OCI-LY1 (cell line): ENCODE results near the gene TRIP13.

Experiments used
- H2AFZ ChIP-seq: fragments of 200-600 bp; sonication (generic), shearing (Covaris generic); 2 replicates; pipeline ENCODE4 v1.6.0; 2014; ENCODE audit warnings: antibody characterized with exemption, mild to moderate bottlenecking, low read length
- H3F3A ChIP-seq: fragments of 200-600 bp; sonication (generic), shearing (Covaris generic); 2 replicates; pipeline ENCODE4 v1.6.0; 2014; ENCODE audit warnings: mild to moderate bottlenecking, antibody characterized with exemption, low read length, moderate library complexity; ENCODE audit not compliant: insufficient read depth
- H3K27ac ChIP-seq: fragments of 200-600 bp; sonication (generic); 2 replicates; pipeline ENCODE4 v1.5.1; 2014; ENCODE audit warnings: low read length, mixed run types, mild to moderate bottlenecking, low read depth; ENCODE audit not compliant: poor library complexity, severe bottlenecking
- H3K27me3 ChIP-seq: fragments of 200-600 bp; sonication (generic); 2 replicates; pipeline ENCODE4 v1.6.0; 2014; ENCODE audit warnings: antibody characterized with exemption, mild to moderate bottlenecking, low read length, moderate library complexity; ENCODE audit not compliant: insufficient read depth
- H3K36me3 ChIP-seq: fragments of 200-600 bp; sonication (generic); 2 replicates; pipeline ENCODE4 v1.6.1; 2014; ENCODE audit warnings: mild to moderate bottlenecking, antibody characterized with exemption, low read length, moderate library complexity, mixed read lengths; ENCODE audit not compliant: insufficient read depth
- H3K4me1 ChIP-seq: fragments of 200-600 bp; sonication (generic); 2 replicates; pipeline ENCODE4 v1.5.1; 2014; ENCODE audit warnings: mild to moderate bottlenecking, low read length, moderate library complexity; ENCODE audit not compliant: insufficient read depth, severe bottlenecking
- H3K4me2 ChIP-seq: fragments of 200-600 bp; sonication (generic), shearing (Covaris generic); 2 replicates; pipeline ENCODE4 v1.6.1; 2014; ENCODE audit warnings: low read length
- H3K4me3 ChIP-seq: fragments of 200-600 bp; sonication (generic); 2 replicates; pipeline ENCODE4 v1.5.1; 2014; ENCODE audit warnings: low read length, low read depth, mild to moderate bottlenecking, mixed read lengths; ENCODE audit not compliant: poor library complexity, severe bottlenecking
- H3K79me2 ChIP-seq: fragments of 200-600 bp; shearing (Covaris generic); 2 replicates; pipeline ENCODE4 v1.6.1; 2016; ENCODE audit warnings: mixed run types, low read length, mixed read lengths; ENCODE audit not compliant: insufficient read depth
- H3K9ac ChIP-seq: fragments of 200-600 bp; sonication (generic), shearing (Covaris generic); 2 replicates; pipeline ENCODE4 v1.6.1; 2014; ENCODE audit warnings: mild to moderate bottlenecking, low read length, mixed read lengths
- H3K9me2 ChIP-seq: fragments of 200-600 bp; sonication (generic), shearing (Covaris generic); 2 replicates; pipeline ENCODE4 v1.6.1; 2014; ENCODE audit warnings: low read depth, mild to moderate bottlenecking, low read length, mixed read lengths
- H3K9me3 ChIP-seq: fragments of 200-600 bp; shearing (Covaris generic); 2 replicates; pipeline ENCODE4 v1.6.1; 2014; ENCODE audit warnings: low read length, mixed read lengths
- H4K20me1 ChIP-seq: fragments of 200-600 bp; sonication (generic), shearing (Covaris generic); 2 replicates; pipeline ENCODE4 v1.6.0; 2016; ENCODE audit warnings: mild to moderate bottlenecking, low read length; ENCODE audit not compliant: insufficient read depth
- EZH2 ChIP-seq: fragments of 200-600 bp; sonication (generic), shearing (Covaris generic); IDR thresholded peaks from 2 replicates; pipeline ENCODE4 v1.8.0; 2017; ENCODE audit warnings: borderline replicate concordance, mixed run types, mild to moderate bottlenecking, antibody characterized with exemption, low read length, moderate library complexity, mixed read lengths
- TF ChIP-seq, protein P1 (sequence below): fragments of 200-600 bp; sonication (generic), shearing (Covaris generic); IDR thresholded peaks from 2 replicates; pipeline ENCODE4 v1.5.1; 2017; ENCODE audit warnings: mild to moderate bottlenecking, antibody characterized with exemption, low read length, moderate library complexity, mixed read lengths

The TRIP13 gene

GRCh38 chr5:887947-888637 lies 4.6 kb upstream of the TRIP13 start:
- Histone ChIP-seq H3K4me2 (no peak overlapping the region), H3K79me2 (no peaks in the 10 kb centered on the region)
- TF ChIP-seq EZH2: no peak
- TF ChIP-seq, protein P1, sequence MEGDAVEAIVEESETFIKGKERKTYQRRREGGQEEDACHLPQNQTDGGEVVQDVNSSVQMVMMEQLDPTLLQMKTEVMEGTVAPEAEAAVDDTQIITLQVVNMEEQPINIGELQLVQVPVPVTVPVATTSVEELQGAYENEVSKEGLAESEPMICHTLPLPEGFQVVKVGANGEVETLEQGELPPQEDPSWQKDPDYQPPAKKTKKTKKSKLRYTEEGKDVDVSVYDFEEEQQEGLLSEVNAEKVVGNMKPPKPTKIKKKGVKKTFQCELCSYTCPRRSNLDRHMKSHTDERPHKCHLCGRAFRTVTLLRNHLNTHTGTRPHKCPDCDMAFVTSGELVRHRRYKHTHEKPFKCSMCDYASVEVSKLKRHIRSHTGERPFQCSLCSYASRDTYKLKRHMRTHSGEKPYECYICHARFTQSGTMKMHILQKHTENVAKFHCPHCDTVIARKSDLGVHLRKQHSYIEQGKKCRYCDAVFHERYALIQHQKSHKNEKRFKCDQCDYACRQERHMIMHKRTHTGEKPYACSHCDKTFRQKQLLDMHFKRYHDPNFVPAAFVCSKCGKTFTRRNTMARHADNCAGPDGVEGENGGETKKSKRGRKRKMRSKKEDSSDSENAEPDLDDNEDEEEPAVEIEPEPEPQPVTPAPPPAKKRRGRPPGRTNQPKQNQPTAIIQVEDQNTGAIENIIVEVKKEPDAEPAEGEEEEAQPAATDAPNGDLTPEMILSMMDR: no peak

DNA sequence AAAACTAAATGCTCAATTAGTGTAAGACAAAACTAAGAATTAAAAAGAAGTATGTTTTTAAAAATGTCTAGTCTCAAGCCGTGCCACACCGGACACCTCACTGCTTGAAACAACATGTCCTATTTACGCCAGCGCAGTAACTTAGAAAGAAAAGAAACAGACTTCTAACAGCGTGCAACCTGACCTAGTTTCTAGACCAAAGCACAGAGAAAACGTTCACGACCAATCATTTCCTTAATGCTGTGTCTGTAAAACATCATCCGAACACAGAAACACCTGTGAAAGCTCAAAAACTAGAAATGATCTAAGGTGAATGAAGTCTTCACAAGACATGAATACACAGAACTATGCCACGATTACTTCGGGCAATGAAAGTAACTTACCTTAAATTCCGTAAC lies 4.0 kb upstream of the TRIP13 start:
- no peak overlapping the region for H3K27ac ChIP-seq
- no peaks in the 10 kb centered on the region for H4K20me1 ChIP-seq
- no peak overlapping the region for H3K4me2 ChIP-seq
- no peak overlapping the region for H3K9ac ChIP-seq
- H3K4me3 ChIP-seq: no peak overlapping the region
- peaks cover 76% of the 10 kb centered on the region for H3K36me3 ChIP-seq
- H3K27me3 ChIP-seq: no peaks in the 10 kb centered on the region
- no peaks in the 10 kb centered on the region for H3K79me2 ChIP-seq
- peaks cover 15% of the 10 kb centered on the region for H3K4me1 ChIP-seq
- no peaks in the 10 kb centered on the region for H3K9me3 ChIP-seq
- H2AFZ ChIP-seq: no peak overlapping the region
- TF ChIP-seq, protein P1: no peak
- no peak for TF ChIP-seq EZH2
- H3K9me2 ChIP-seq: no peaks in the 10 kb centered on the region
- H3F3A ChIP-seq: no peaks in the 10 kb centered on the region

More at GRCh38 chr5:887947-888637, 4.6 kb upstream of the TRIP13 start:
- no peaks in the 10 kb centered on the region for H4K20me1 ChIP-seq
- no peak overlapping the region for H3K4me3 ChIP-seq
- H3K36me3 ChIP-seq: peaks cover 82% of the 10 kb centered on the region
- no peak overlapping the region for H3K9ac ChIP-seq
- H3K27me3 ChIP-seq: no peaks in the 10 kb centered on the region
- no peaks in the 10 kb centered on the region for H3F3A ChIP-seq
- H3K4me1 ChIP-seq: peaks cover 10% of the 10 kb centered on the region
- no peak overlapping the region for H2AFZ ChIP-seq
- no peaks in the 10 kb centered on the region for H3K9me2 ChIP-seq
- no peaks in the 10 kb centered on the region for H3K9me3 ChIP-seq
- no peak overlapping the region for H3K27ac ChIP-seq

DNA sequence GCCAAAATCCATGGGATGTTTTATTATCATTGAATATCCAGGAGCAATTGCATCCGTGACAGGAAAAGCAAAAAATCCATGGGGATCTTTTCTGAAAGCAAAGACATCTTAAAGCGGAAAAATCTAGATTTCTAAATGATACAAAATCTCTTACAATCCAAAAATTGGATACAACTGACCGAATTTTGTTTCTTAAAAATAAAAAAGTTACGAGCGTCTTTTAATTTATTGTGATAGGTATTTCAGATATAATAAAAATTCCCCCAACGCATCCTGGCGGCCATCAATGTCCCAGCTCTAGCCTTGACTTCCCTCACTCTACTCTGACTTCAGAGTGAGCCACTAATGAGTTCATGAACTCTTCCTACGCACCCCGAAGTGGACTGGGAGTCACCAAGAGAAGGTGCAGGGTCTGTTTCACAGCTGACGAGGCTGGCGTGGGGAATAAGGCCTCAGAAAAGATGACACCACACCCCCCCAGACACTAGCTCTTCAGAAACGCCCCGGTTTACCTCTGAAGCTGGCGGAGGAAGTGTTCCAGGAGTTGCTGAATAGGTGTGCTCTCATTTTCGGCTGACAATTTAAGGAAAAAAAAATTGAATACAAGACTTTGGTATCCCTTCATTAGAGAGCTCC lies 3.5 kb upstream of the TRIP13 start:
- no peaks in the 10 kb centered on the region for H3K9me2 ChIP-seq
- TF ChIP-seq, protein P1: no peak
- no peak for TF ChIP-seq EZH2
- H3K36me3 ChIP-seq: peaks cover 74% of the 10 kb centered on the region
- H3F3A ChIP-seq: no peaks in the 10 kb centered on the region
- no peak overlapping the region for H2AFZ ChIP-seq
- no peak overlapping the region for H3K27ac ChIP-seq
- no peak overlapping the region for H3K4me3 ChIP-seq
- H3K79me2 ChIP-seq: no peaks in the 10 kb centered on the region
- H3K4me2 ChIP-seq: no peak overlapping the region
- peaks cover 21% of the 10 kb centered on the region for H3K4me1 ChIP-seq
- no peaks in the 10 kb centered on the region for H3K9me3 ChIP-seq
- no peak overlapping the region for H3K9ac ChIP-seq
- H3K27me3 ChIP-seq: no peaks in the 10 kb centered on the region
- no peaks in the 10 kb centered on the region for H4K20me1 ChIP-seq
